ENCODE measurements around the gene ETV3L. TPM values are rescaled to one million over a fixed set of nuclear protein-coding genes. Genes with fewer than 3 reads are reported as not detected.
A peak's percentile ranks its signal among the peaks of the same experiment; 100 is the strongest.

Gene ETV3L
- total and polyA plus RNA-seq, 2 of the 8 experiments (the other 6 are each of a cell fraction or from before 2014, with no cell fraction given), result 0.17 to 0.26 TPM

DNA sequence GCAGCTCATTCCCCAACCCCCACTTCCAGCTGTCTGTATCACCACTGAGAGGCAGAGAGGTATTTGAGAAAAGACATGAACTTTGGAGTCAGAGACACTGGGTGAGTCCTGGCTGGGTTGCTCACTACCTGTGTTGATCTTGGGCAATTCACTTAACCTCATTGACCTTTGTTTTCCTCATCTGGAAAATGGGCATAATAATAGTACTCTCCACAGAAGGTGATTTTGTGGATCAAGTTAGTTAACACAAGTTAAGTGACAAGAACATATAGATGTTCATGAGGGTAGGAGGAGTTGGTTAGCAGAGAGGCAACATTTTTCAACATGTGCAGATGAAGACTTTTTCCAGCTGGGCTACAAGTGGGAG is 17.1 kb upstream of the ETV3L start:
- Histone ChIP-seq H3K4me2 (ENCODE audit: insufficient read depth in 1 of 2, low read depth in 2 of 2, low read length in 2 of 2) (no peak overlapping the region), H3K4me3 (ENCODE audit: extremely low read depth in 1 of 4, insufficient read depth in 2 of 4, low read depth in 3 of 4, low read length in 4 of 4) (no peak overlapping the region)
- CTCF ChIA-PET (ENCODE audit: partially characterized antibody), result interaction anchor here (0.9 to 9.2 kb wide), 8 partner anchors 9 to 47 kb away, joined by 3 to 67 read pairs (median 6); partner anchors contain the start of gene ETV3L

More for the DNA sequence above, 17.1 kb upstream of the ETV3L start:
- H2BK12ac ChIP-seq (ENCODE audit: low read depth, low read length), result 0 out of 2 replicates have a peak overlapping the region, but pooled peaks have one; percentile 96
- no peak overlapping the region for H3K4ac ChIP-seq (replicated peaks; ENCODE audit: insufficient read length, low read depth, low read length)
- no peak overlapping the region for H4K91ac ChIP-seq (replicated peaks; ENCODE audit: insufficient read length, low read length)
- H2AK5ac ChIP-seq (ENCODE audit: low read depth, low read length), result no peak overlapping the region
- no peak overlapping the region for H3K56ac ChIP-seq (replicated peaks; ENCODE audit: insufficient read length, low read depth, low read length)
- peaks cover 23 to 48% (median 34%) of the 10 kb centered on the region in 4 experiments for H3K4me1 ChIP-seq (replicated peaks in 1 of 4; ENCODE audit: control insufficient read depth in 3 of 4, insufficient read depth in 4 of 4, low read length in 3 of 4)
- POLR2A ChIA-PET (ENCODE audit: partially characterized antibody), result interaction anchor here (0.9 to 4.1 kb wide), 5 partner anchors 10 to 37 kb away, joined by 3 to 21 read pairs (median 4); partner anchors contain the start of gene ETV3
- H2BK20ac ChIP-seq (ENCODE audit: low read length), result no peak overlapping the region
- H3K9me3 ChIP-seq (ENCODE audit: insufficient read depth in 2 of 2, low read depth in 1 of 2, low read length in 1 of 2), result no peaks in the 10 kb centered on the region
- H4K5ac ChIP-seq (ENCODE audit: insufficient read length, low read depth, low read length), result no peak overlapping the region
- FAIRE-seq (no peak), DNase-seq (ENCODE audit: low read depth in 1 of 2, low spot score in 2 of 2) (no peak)
- H3K14ac ChIP-seq (ENCODE audit: insufficient read length), result no peak overlapping the region
- H4K20me1 ChIP-seq (replicated peaks in 1 of 2; ENCODE audit: control insufficient read depth in 1 of 2, insufficient read depth in 2 of 2, low read length in 2 of 2), result no peaks in the 10 kb centered on the region
- H3K27me3 ChIP-seq (replicated peaks in 1 of 4; ENCODE audit: control insufficient read depth in 3 of 4, extremely low read depth in 1 of 4, insufficient read depth in 3 of 4, low read length in 3 of 4), result peaks cover 0 to 8% (median 2%) of the 10 kb centered on the region in 4 experiments; a peak in 4 of 7 replicates
- no peak overlapping the region for H2AFZ ChIP-seq (ENCODE audit: low read length)
- TF ChIP-seq HDAC2 (IDR thresholded peaks at IDR 0.05; ENCODE audit: borderline replicate concordance in 1 of 2, low read depth in 2 of 2, low read length in 2 of 2), result peak in 1 of 2 experiments; percentile 85; a peak in 1 of 4 replicates
- no peak for TF ChIP-seq SRF (IDR thresholded peaks at IDR 0.05; ENCODE audit: low read depth, low read length)
- peak; percentile 94 for TF ChIP-seq KDM1A (IDR thresholded peaks at IDR 0.05; ENCODE audit: borderline replicate concordance, low read length)
- no peak overlapping the region for H2BK15ac ChIP-seq (ENCODE audit: low read length)
- H3K23ac ChIP-seq (ENCODE audit: insufficient read length), result no peak overlapping the region
- no peak overlapping the region for H2BK5ac ChIP-seq (ENCODE audit: low read depth, low read length)
- H3K23me2 ChIP-seq (ENCODE audit: low read depth, low read length), result peaks cover 6% of the 10 kb centered on the region; the same call in 1 of the 2 replicates
- H3K79me1 ChIP-seq (ENCODE audit: low read depth, low read length), result no peaks in the 10 kb centered on the region
- no peak overlapping the region for H2BK120ac ChIP-seq (replicated peaks; ENCODE audit: low read depth, low read length)
- H3K27ac ChIP-seq (ENCODE audit: low read depth, low read length), result no peak overlapping the region
- H3K18ac ChIP-seq (ENCODE audit: extremely low read depth, low read length), result peak overlapping the region; percentile 4; the same call in 1 of the 2 replicates
- no peaks in the 10 kb centered on the region for H3K79me2 ChIP-seq (ENCODE audit: control insufficient read depth in 1 of 2, insufficient read depth in 2 of 2, low read length in 2 of 2)
- no peaks in the 10 kb centered on the region for H3K36me3 ChIP-seq (ENCODE audit: control insufficient read depth in 2 of 4, insufficient read depth in 4 of 4, low read length in 3 of 4)
- no peak overlapping the region for H4K8ac ChIP-seq (ENCODE audit: extremely low read depth, insufficient read depth, low read length)
- H3K9ac ChIP-seq (replicated peaks in 1 of 4; ENCODE audit: extremely low read depth in 1 of 4, low read depth in 3 of 4, low read length in 3 of 4), result no peak overlapping the region
